ENCODE measurements around the gene CNTF. TPM values are rescaled to one million over a fixed set of nuclear protein-coding genes. Genes with fewer than 3 reads are reported as not detected.

Gene CNTF
- total RNA-seq, 2 experiments from 2014 or later, result 1.3 to 1.6 TPM

DNA sequence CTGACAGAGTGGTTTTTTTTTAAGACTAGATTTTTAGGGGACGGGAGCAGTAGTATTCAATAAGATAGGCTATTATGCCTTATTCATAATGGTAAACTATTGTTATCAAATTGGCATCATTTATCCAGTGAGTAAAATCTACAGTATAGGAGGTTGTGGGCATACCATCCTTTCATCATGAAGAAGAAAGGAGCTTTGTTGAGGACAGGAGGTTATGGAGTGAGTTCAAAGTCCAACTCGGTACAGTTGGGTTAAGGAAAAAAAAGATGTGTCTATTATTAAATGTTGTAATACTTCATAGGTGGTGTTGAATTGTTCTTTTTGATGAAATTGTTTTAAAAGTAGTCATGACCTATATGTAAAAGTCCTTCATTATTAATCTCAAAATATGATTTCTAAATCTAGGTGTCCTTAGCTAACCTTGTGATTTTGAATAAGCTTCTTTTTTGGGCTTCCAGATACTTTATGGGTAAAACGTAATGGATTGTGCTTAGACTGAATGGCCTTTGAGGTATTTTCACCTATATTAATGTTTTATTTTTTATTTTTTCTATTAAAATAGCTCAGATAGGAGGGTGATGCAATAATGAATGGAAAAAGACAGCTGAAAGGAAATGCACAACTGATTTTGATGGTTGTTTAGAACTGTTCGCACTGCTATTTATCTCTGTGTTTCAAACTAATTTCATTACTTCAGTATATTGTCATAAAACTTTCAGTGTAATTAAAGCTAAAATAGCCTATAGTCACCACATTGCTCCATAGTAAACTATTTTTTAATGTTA, 15.3 kb upstream of the CNTF start:
- H3K9me3 Mint-ChIP-seq, result no peaks in the 10 kb centered on the region
- no peak for DNase-seq
- CTCF ChIA-PET, result interaction anchor here (0.7 to 1.4 kb wide), 5 partner anchors 12 to 41 kb away, joined by 3 to 5 read pairs (median 3); no protein-coding TSS in a partner anchor
- H3K4me3 Mint-ChIP-seq, result no peak overlapping the region
- peaks cover 42% of the 10 kb centered on the region for H3K36me3 Mint-ChIP-seq
- H3K4me1 Mint-ChIP-seq (ENCODE audit: low read depth), result peaks cover 63% of the 10 kb centered on the region
- POLR2A ChIA-PET, result interaction anchor here (1.9 to 2.8 kb wide), 2 partner anchors 9 to 29 kb away, joined by 5 to 8 read pairs; partner anchors contain the start of gene ZFP91
- peak overlapping the region; percentile 10 for H3K27ac Mint-ChIP-seq
- intact Hi-C loops (cut with micrococcal nuclease), result loop anchor here (1.0 kb wide), 1 partner anchor 10 kb away; no protein-coding TSS in a partner anchor
- H3K27me3 Mint-ChIP-seq, result no peaks in the 10 kb centered on the region

DNA sequence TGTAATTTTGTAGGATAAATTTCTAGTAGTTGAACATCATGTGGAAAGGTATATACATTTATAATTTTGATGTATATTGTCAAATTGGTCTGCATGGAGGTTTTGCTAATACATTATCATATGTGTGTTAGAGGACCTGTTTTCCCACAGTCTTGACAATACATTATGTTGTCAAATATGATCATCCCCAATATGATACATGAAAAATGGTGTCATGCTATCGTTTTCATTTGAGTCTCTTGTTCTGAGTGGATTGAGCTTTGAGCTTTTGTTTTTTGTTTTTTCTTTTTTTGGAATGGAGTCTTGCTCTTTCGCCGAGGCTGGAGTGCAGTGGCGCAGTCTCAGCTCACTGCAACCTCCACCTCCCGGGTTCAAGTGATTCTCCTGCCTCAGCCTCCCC, 14.1 kb upstream of the CNTF start:
- no peaks in the 10 kb centered on the region for H3K9me3 Mint-ChIP-seq
- POLR2A ChIA-PET, result no interaction called here
- H3K27me3 Mint-ChIP-seq, result no peaks in the 10 kb centered on the region
- H3K4me1 Mint-ChIP-seq (ENCODE audit: low read depth), result peaks cover 61% of the 10 kb centered on the region
- H3K36me3 Mint-ChIP-seq, result peaks cover 45% of the 10 kb centered on the region
- DNase-seq, result no peak
- H3K27ac Mint-ChIP-seq, result no peak overlapping the region
- CTCF ChIA-PET, result interaction anchor here (0.6 to 0.9 kb wide), 2 partner anchors 33 to 40 kb away, joined by 3 to 4 read pairs; partner anchors contain the start of gene LPXN
- H3K4me3 Mint-ChIP-seq, result no peak overlapping the region
- intact Hi-C loops (cut with micrococcal nuclease), result no loop called here

DNA sequence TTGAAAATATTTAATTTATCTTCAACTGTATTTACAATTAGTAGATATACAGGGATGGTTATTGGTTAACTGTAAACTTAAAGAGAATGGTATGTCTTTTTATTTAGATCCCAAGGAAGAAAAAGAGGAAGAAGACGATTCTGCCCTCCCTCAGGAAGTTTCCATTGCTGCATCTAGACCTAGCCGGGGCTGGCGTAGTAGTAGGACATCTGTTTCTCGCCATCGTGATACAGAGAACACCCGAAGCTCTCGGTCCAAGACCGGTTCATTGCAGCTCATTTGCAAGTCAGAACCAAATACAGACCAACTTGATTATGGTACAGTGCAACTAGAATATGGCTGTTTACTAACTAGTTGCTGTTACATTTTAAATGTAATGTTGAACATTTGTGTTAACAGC, 12.7 kb upstream of the CNTF start:
- no peaks in the 10 kb centered on the region for H3K9me3 Mint-ChIP-seq
- ChIA-PET POLR2A (no interaction called here), CTCF (interaction anchor here (0.5 to 3.0 kb wide), 3 partner anchors 20 to 42 kb away, joined by 3 to 16 read pairs (median 11); no protein-coding TSS in a partner anchor)
- H3K4me3 Mint-ChIP-seq, result no peak overlapping the region
- H3K27me3 Mint-ChIP-seq, result no peaks in the 10 kb centered on the region
- DNase-seq, result no peak
- no peak overlapping the region for H3K27ac Mint-ChIP-seq
- peaks cover 58% of the 10 kb centered on the region for H3K4me1 Mint-ChIP-seq (ENCODE audit: low read depth)
- H3K36me3 Mint-ChIP-seq, result peaks cover 53% of the 10 kb centered on the region
- intact Hi-C loops (cut with micrococcal nuclease), result no loop called here

DNA sequence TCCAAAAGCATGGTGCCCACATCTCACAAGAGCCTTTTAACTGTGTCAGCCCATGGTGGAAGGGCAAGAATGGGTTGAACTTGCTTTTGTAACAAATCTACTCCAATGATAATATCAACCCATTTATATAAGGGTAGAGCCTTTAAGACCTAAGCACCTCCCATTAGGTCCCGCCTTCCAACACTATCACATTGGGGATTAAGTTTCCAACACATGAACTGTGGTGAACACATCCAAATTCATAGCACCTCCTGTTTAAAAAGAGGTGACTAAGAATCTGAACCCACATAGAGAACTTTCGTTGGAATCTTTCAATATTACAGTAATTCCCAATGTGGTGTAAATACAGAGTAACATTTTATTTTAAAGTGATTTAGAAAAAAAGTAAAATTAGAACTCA, 9.2 kb upstream of the CNTF start:
- POLR2A ChIA-PET, result no interaction called here
- Mint-ChIP-seq H3K36me3 (peaks cover 72% of the 10 kb centered on the region), H3K27me3 (no peaks in the 10 kb centered on the region), H3K4me1 (ENCODE audit: low read depth) (peaks cover 39% of the 10 kb centered on the region), H3K9me3 (no peaks in the 10 kb centered on the region), H3K27ac (no peak overlapping the region), H3K4me3 (no peak overlapping the region)
- no peak for DNase-seq
- intact Hi-C loops (cut with micrococcal nuclease), result loop anchor here (2.0 kb wide), 2 partner anchors 16 to 32 kb away; no protein-coding TSS in a partner anchor
- CTCF ChIA-PET, result no interaction called here

GRCh38 chr11:58615559-58615958, 6.9 kb upstream of the CNTF start:
- Mint-ChIP-seq H3K27me3 (no peaks in the 10 kb centered on the region), H3K27ac (no peak overlapping the region), H3K36me3 (peaks cover 80% of the 10 kb centered on the region), H3K4me3 (no peak overlapping the region), H3K4me1 (ENCODE audit: low read depth) (peaks cover 31% of the 10 kb centered on the region), H3K9me3 (no peaks in the 10 kb centered on the region)
- no peak for DNase-seq
- CTCF ChIA-PET, result no interaction called here
- intact Hi-C loops (cut with micrococcal nuclease), result no loop called here
- POLR2A ChIA-PET, result no interaction called here

- ChIA-PET CTCF (no interaction called here), POLR2A (no interaction called here)
- DNase-seq, result no peak
- Mint-ChIP-seq H3K36me3 (peaks cover 72% of the 10 kb centered on the region), H3K27ac (no peak overlapping the region), H3K4me1 (ENCODE audit: low read depth) (peaks cover 28% of the 10 kb centered on the region), H3K9me3 (no peaks in the 10 kb centered on the region), H3K4me3 (no peak overlapping the region), H3K27me3 (no peaks in the 10 kb centered on the region)
- intact Hi-C loops (cut with micrococcal nuclease), result no loop called here
These were observed 5.9 kb upstream of the CNTF start for GRCh38 chr11:58616594-58616993.

- intact Hi-C loops (cut with micrococcal nuclease), result no loop called here
- Mint-ChIP-seq H3K4me3 (no peak overlapping the region), H3K36me3 (peaks cover 70% of the 10 kb centered on the region), H3K27me3 (no peaks in the 10 kb centered on the region), H3K27ac (peak overlapping the region; percentile 21), H3K9me3 (no peaks in the 10 kb centered on the region), H3K4me1 (ENCODE audit: low read depth) (peaks cover 26% of the 10 kb centered on the region)
- CTCF ChIA-PET, result interaction anchor here (0.7 to 2.4 kb wide), 5 partner anchors 10 to 94 kb away, joined by 3 to 9 read pairs (median 6); partner anchors contain the start of gene LPXN
- POLR2A ChIA-PET, result no interaction called here
- DNase-seq, result no peak
These were observed 4.4 kb upstream of the CNTF start for GRCh38 chr11:58617976-58618557.

DNA sequence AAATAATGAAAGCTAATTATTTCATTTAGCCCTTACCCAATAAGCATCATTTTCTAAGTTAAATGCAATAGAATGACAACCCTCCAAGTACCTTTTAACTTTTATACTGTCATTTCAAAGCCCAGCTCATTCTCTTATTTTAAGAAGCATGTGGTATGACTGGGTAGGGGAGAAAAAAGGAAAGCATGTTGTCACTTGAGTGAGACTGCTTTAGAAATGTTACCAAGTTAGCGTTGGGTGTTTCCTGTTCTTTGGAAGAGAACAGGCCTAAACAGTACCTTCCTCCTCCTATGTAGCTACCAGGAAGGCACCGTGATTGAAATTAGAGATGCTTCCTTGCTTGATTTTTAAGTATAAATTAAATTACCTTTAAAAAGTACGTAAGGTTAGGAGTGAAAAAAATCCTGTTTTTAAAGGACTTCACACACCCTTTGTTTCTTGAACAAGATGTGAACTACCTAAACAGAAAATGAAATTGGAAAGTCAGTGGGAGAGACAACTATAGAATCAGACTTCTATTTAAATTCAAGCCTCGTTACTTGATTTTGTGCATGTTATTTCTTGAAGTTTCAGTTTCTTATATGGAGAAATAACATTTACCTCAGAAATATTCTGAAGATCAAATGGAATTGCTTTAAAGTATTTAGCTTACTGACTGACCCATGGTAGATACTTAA, 741 bp upstream of the CNTF start:
- peaks cover 16% of the 10 kb centered on the region for H3K4me1 Mint-ChIP-seq (ENCODE audit: low read depth)
- DNase-seq, result no peak
- ChIA-PET CTCF (interaction anchor here (0.6 to 1.1 kb wide), 3 partner anchors 8 to 54 kb away, joined by 3 read pairs; no protein-coding TSS in a partner anchor), POLR2A (no interaction called here)
- H3K9me3 Mint-ChIP-seq, result no peaks in the 10 kb centered on the region
- no peak overlapping the region for H3K27ac Mint-ChIP-seq
- intact Hi-C loops (cut with micrococcal nuclease), result loop anchor here (1.0 to 2.0 kb wide), 2 partner anchors 43 to 96 kb away; partner anchors contain the start of gene ZFP91
- H3K36me3 Mint-ChIP-seq, result peaks cover 62% of the 10 kb centered on the region
- no peaks in the 10 kb centered on the region for H3K27me3 Mint-ChIP-seq
- no peak overlapping the region for H3K4me3 Mint-ChIP-seq

- no peak overlapping the region for H3K4me3 Mint-ChIP-seq
- intact Hi-C loops (cut with micrococcal nuclease), result no loop called here
- ChIA-PET POLR2A (no interaction called here), CTCF (no interaction called here)
- H3K27ac Mint-ChIP-seq, result no peak overlapping the region
- H3K9me3 Mint-ChIP-seq, result no peaks in the 10 kb centered on the region
- H3K4me1 Mint-ChIP-seq (ENCODE audit: low read depth), result peaks cover 20% of the 10 kb centered on the region
- DNase-seq, result no peak
- peaks cover 34% of the 10 kb centered on the region for H3K36me3 Mint-ChIP-seq
- no peaks in the 10 kb centered on the region for H3K27me3 Mint-ChIP-seq
These were observed 2.6 kb downstream of the CNTF start for GRCh38 chr11:58625086-58625485.

DNA sequence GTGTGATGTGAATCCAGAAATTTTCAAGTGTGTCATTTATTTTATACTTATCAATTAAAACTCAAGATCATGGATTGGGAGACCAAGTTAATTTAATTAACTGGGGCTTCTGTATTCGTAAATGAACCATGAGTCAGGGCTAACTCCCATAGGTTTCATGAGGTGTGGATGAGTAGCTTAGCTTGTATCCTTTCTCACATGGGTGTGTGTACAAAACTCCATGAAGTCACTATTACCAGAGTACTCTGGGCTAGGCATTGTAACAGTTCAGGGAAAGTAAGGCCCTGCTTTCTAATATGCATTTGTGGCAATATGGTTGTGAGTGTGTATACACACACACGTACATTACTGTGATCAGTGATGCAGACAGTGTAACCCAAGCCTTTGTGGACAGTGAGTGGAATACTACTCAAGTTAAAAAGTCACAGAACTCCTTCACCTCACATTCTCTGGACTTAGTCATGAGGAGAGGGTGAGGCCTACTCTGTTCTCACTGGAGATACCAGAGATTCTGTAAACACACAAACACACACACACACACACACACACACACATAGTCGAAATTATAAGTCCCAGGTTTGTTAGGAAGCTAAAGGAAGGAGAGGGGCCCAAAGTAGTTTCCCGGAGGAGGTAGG, 3.5 kb downstream of the CNTF start:
- ChIA-PET POLR2A (no interaction called here), CTCF (interaction anchor here (6.0 kb wide), 1 partner anchor 58 kb away, joined by 81 read pairs; no protein-coding TSS in a partner anchor)

GRCh38 chr11:58626934-58627483, 4.5 kb downstream of the CNTF start:
- intact Hi-C loops (cut with micrococcal nuclease), result no loop called here
- POLR2A ChIA-PET, result no interaction called here
- no peak overlapping the region for H3K4me3 Mint-ChIP-seq
- H3K9me3 Mint-ChIP-seq, result no peaks in the 10 kb centered on the region
- DNase-seq, result no peak
- H3K4me1 Mint-ChIP-seq (ENCODE audit: low read depth), result peaks cover 11% of the 10 kb centered on the region
- CTCF ChIA-PET, result interaction anchor here (0.7 to 6.0 kb wide), 2 partner anchors 10 to 59 kb away, joined by 3 to 81 read pairs; no protein-coding TSS in a partner anchor
- no peak overlapping the region for H3K27ac Mint-ChIP-seq
- peaks cover 30% of the 10 kb centered on the region for H3K36me3 Mint-ChIP-seq
- no peaks in the 10 kb centered on the region for H3K27me3 Mint-ChIP-seq

More for the DNA sequence above, 3.5 kb downstream of the CNTF start:
- H3K4me1 Mint-ChIP-seq (ENCODE audit: low read depth), result peaks cover 19% of the 10 kb centered on the region
- peaks cover 30% of the 10 kb centered on the region for H3K36me3 Mint-ChIP-seq
- H3K27ac Mint-ChIP-seq, result no peak overlapping the region
- no peak for DNase-seq
- H3K27me3 Mint-ChIP-seq, result no peaks in the 10 kb centered on the region
- intact Hi-C loops (cut with micrococcal nuclease), result no loop called here
- H3K4me3 Mint-ChIP-seq, result no peak overlapping the region
- no peaks in the 10 kb centered on the region for H3K9me3 Mint-ChIP-seq
